Fibroblast of skin of right biceps (primary cell): ENCODE results near the gene LAYN.

Experiments
- DNase-seq: peaks from one replicate; pipeline ENCODE4 v3.0.0-alpha.2; 2013

Gene LAYN

GRCh38 chr11:111531687-111532364, 8.7 kb upstream of the LAYN start:
- DNase-seq = peak; percentile 93

GRCh38 chr11:111532365-111532709, 8.2 kb upstream of the LAYN start:
- peak; percentile 42 for DNase-seq

- DNase-seq = no peak
These were observed 5.2 kb upstream of the LAYN start for GRCh38 chr11:111535281-111535680.

GRCh38 chr11:111537336-111537860, 3.1 kb upstream of the LAYN start:
- DNase-seq = no peak

GRCh38 chr11:111538407-111539114, 2.0 kb upstream of the LAYN start:
- DNase-seq = no peak

GRCh38 chr11:111539426-111540113, 950 bp upstream of the LAYN start:
- no peak for DNase-seq

- DNase-seq = no peak
These were observed 375 bp downstream of the LAYN start for GRCh38 chr11:111540937-111541253.

GRCh38 chr11:111541254-111542061, 938 bp downstream of the LAYN start:
- DNase-seq = peak; percentile 90

- DNase-seq = no peak
These were observed 2.2 kb downstream of the LAYN start for GRCh38 chr11:111542606-111543275.

GRCh38 chr11:111548525-111548924, 8.0 kb downstream of the LAYN start:
- no peak for DNase-seq

- DNase-seq = peak; percentile 37
These were observed 8.8 kb downstream of the LAYN start for GRCh38 chr11:111549196-111549868.

GRCh38 chr11:111549869-111550203, 9.3 kb downstream of the LAYN start:
- DNase-seq = no peak

- no peak for DNase-seq
These were observed 9.7 kb downstream of the LAYN start for GRCh38 chr11:111550258-111550657.

- DNase-seq = no peak
These were observed 14.0 kb downstream of the LAYN start for GRCh38 chr11:111554532-111554931.

GRCh38 chr11:111555255-111555654, 14.7 kb downstream of the LAYN start:
- peak; percentile 83 for DNase-seq

- peak; percentile 99 for DNase-seq
These were observed 17.0 kb downstream of the LAYN start for GRCh38 chr11:111557425-111558111.

GRCh38 chr11:111559800-111560464, 19.4 kb downstream of the LAYN start:
- no peak for DNase-seq

GRCh38 chr11:111560800-111561199, 20.3 kb downstream of the LAYN start:
- no peak for DNase-seq

GRCh38 chr11:111561306-111561705, 20.8 kb downstream of the LAYN start:
- DNase-seq = no peak

GRCh38 chr11:111561791-111562325, 21.3 kb downstream of the LAYN start:
- peak; percentile 89 for DNase-seq
